DND-41 (cell line): ENCODE results near the gene CTXND1.

ENCODE experiments used
- ATAC-seq: fragments of 200-7000 bp; cut with Tn5 transposase; 3 replicates; pipeline ENCODE4 v1.9.1; 2021; ENCODE audit warnings: low read depth; ENCODE audit not compliant: insufficient read depth
- DNase-seq: peaks from one replicate; pipeline ENCODE4 v3.0.0-alpha.2; 2020
- H2AFZ ChIP-seq: 2 replicates; pipeline ENCODE4 v1.6.0; 2012; ENCODE audit warnings: low read depth, low read length
- H3K27ac ChIP-seq: 2 replicates; pipeline ENCODE4 v1.5.1; 2012; ENCODE audit warnings: low read length, inconsistent platforms
- H3K27me3 ChIP-seq: fragments of 200-600 bp; sonication (generic); 2 replicates; pipeline ENCODE4 v1.6.0; 2012; ENCODE audit warnings: low read length, mild to moderate bottlenecking, inconsistent platforms; ENCODE audit not compliant: insufficient read depth, poor library complexity
- H3K36me3 ChIP-seq: 2 replicates; pipeline ENCODE4 v1.5.1; 2012; ENCODE audit warnings: low read length, inconsistent platforms; ENCODE audit not compliant: insufficient read depth
- H3K4me1 ChIP-seq: 2 replicates; pipeline ENCODE4 v1.5.1; 2012; ENCODE audit warnings: mild to moderate bottlenecking, low read length; ENCODE audit not compliant: insufficient read depth
- H3K4me2 ChIP-seq: 2 replicates; pipeline ENCODE4 v1.6.0; 2012; ENCODE audit warnings: mild to moderate bottlenecking, moderate library complexity, low read length, inconsistent platforms; ENCODE audit not compliant: insufficient read depth
- H3K4me3 ChIP-seq, 2 experiments: fragments of 200-600 bp in 1 of 2; shearing (Covaris generic) in 1 of 2; 2 replicates each; pipeline ENCODE4 v1.5.1; 2012 to 2016; ENCODE audit warnings: inconsistent platforms in 2 of 2, low read length in 2 of 2, mild to moderate bottlenecking in 2 of 2, low read depth in 1 of 2, moderate library complexity in 1 of 2
- H3K79me2 ChIP-seq: 2 replicates; pipeline ENCODE4 v1.6.0; 2012; ENCODE audit warnings: low read length, inconsistent platforms; ENCODE audit not compliant: insufficient read depth
- H3K9ac ChIP-seq: 2 replicates; pipeline ENCODE4 v1.6.0; 2012; ENCODE audit warnings: low read depth, mild to moderate bottlenecking, inconsistent platforms, low read length, moderate library complexity
- H3K9me3 ChIP-seq: 2 replicates; pipeline ENCODE4 v1.5.1; 2012; ENCODE audit warnings: low read length, moderate library complexity, mild to moderate bottlenecking, inconsistent platforms; ENCODE audit not compliant: insufficient read depth, severe bottlenecking
- H4K20me1 ChIP-seq: 2 replicates; pipeline ENCODE4 v1.6.0; 2012; ENCODE audit warnings: low read length; ENCODE audit not compliant: insufficient read depth
- CTCF ChIP-seq: IDR thresholded peaks from 2 replicates; pipeline ENCODE4 v1.5.1; 2012; ENCODE audit warnings: borderline replicate concordance, low read length, moderate library complexity, mild to moderate bottlenecking; ENCODE audit not compliant: poor library complexity, severe bottlenecking; ENCODE audit errors: extremely low read depth
- EZH2 ChIP-seq: IDR thresholded peaks from 3 replicates; pipeline ENCODE4 v1.6.1; 2012; ENCODE audit warnings: borderline replicate concordance, low read depth, mild to moderate bottlenecking, moderate library complexity, low read length, inconsistent platforms; ENCODE audit not compliant: severe bottlenecking

CTXND1 gene

GRCh38 chr15:80242132-80242769 is 9.8 kb downstream of the CTXND1 start:
- no peak overlapping the region for H3K9ac ChIP-seq
- H3K79me2 ChIP-seq, result no peaks in the 10 kb centered on the region
- H4K20me1 ChIP-seq, result no peaks in the 10 kb centered on the region
- H3K4me2 ChIP-seq, result no peak overlapping the region
- no peaks in the 10 kb centered on the region for H3K36me3 ChIP-seq
- H3K9me3 ChIP-seq, result no peaks in the 10 kb centered on the region
- peaks cover 7% of the 10 kb centered on the region for H3K27me3 ChIP-seq
- TF ChIP-seq EZH2, result no peak
- peak; percentile 22 for TF ChIP-seq CTCF
- H3K27ac ChIP-seq, result no peak overlapping the region
- H3K4me1 ChIP-seq, result peaks cover 18% of the 10 kb centered on the region
- ATAC-seq, result no peak
- DNase-seq, result no peak
- H3K4me3 ChIP-seq, result no peak overlapping the region
- H2AFZ ChIP-seq, result no peak overlapping the region

GRCh38 chr15:80241508-80241907 is 10.5 kb downstream of the CTXND1 start:
- Histone ChIP-seq H3K9ac (no peak overlapping the region), H3K79me2 (no peaks in the 10 kb centered on the region), H3K9me3 (no peaks in the 10 kb centered on the region), H4K20me1 (no peaks in the 10 kb centered on the region), H3K4me1 (peaks cover 18% of the 10 kb centered on the region), H2AFZ (no peak overlapping the region), H3K27ac (no peak overlapping the region; the same call in 1 of the 2 replicates), H3K27me3 (peaks cover 7% of the 10 kb centered on the region), H3K36me3 (no peaks in the 10 kb centered on the region), H3K4me3 (no peak overlapping the region), H3K4me2 (no peak overlapping the region)
- peak; percentile 68 for DNase-seq
- no peak for TF ChIP-seq CTCF
- no peak for TF ChIP-seq EZH2
- peak; percentile 94 for ATAC-seq

GRCh38 chr15:80240276-80240675 is 11.7 kb downstream of the CTXND1 start:
- no peak for ATAC-seq

More at GRCh38 chr15:80240276-80240675, 11.7 kb downstream of the CTXND1 start:
- H3K4me2 ChIP-seq, result no peak overlapping the region
- no peak overlapping the region for H3K9ac ChIP-seq
- no peak overlapping the region for H3K27ac ChIP-seq
- TF ChIP-seq EZH2 (no peak), CTCF (no peak)
- no peaks in the 10 kb centered on the region for H3K79me2 ChIP-seq
- peaks cover 18% of the 10 kb centered on the region for H3K4me1 ChIP-seq
- H3K4me3 ChIP-seq, result no peak overlapping the region
- H3K27me3 ChIP-seq, result peaks cover 4% of the 10 kb centered on the region
- H3K9me3 ChIP-seq, result no peaks in the 10 kb centered on the region
- H2AFZ ChIP-seq, result no peak overlapping the region
- no peaks in the 10 kb centered on the region for H3K36me3 ChIP-seq
- no peak for DNase-seq
- no peaks in the 10 kb centered on the region for H4K20me1 ChIP-seq
